ENCODE measurements around the gene ELAC2. TPM values are rescaled to one million over a fixed set of nuclear protein-coding genes. Genes with fewer than 3 reads are reported as not detected.

Gene ELAC2
- total and polyA plus RNA-seq, 2 donors (not counting 1 experiment from before 2014, with no cell fraction given): 58.1 to 79.4 TPM

GRCh38 chr17:13003927-13004326 lies 13.9 kb downstream of the ELAC2 start:
- TF ChIP-seq, protein P1, sequence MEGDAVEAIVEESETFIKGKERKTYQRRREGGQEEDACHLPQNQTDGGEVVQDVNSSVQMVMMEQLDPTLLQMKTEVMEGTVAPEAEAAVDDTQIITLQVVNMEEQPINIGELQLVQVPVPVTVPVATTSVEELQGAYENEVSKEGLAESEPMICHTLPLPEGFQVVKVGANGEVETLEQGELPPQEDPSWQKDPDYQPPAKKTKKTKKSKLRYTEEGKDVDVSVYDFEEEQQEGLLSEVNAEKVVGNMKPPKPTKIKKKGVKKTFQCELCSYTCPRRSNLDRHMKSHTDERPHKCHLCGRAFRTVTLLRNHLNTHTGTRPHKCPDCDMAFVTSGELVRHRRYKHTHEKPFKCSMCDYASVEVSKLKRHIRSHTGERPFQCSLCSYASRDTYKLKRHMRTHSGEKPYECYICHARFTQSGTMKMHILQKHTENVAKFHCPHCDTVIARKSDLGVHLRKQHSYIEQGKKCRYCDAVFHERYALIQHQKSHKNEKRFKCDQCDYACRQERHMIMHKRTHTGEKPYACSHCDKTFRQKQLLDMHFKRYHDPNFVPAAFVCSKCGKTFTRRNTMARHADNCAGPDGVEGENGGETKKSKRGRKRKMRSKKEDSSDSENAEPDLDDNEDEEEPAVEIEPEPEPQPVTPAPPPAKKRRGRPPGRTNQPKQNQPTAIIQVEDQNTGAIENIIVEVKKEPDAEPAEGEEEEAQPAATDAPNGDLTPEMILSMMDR (IDR thresholded peaks at IDR 0.05): no peak
- TF ChIP-seq EZH2 (IDR thresholded peaks at IDR 0.05; ENCODE audit: borderline replicate concordance, insufficient read depth, low read depth, low read length, poor library complexity, severe bottlenecking): no peak
- no peak for DNase-seq
- Histone ChIP-seq H3K4me1 (ENCODE audit: control insufficient read depth in 2 of 2, insufficient read depth in 2 of 2, low read length in 2 of 2) (no peaks in the 10 kb centered on the region), H3K36me3 (replicated peaks in 1 of 2; ENCODE audit: control extremely low read depth in 1 of 2, control insufficient read depth in 1 of 2, extremely low read depth in 1 of 2, insufficient read depth in 2 of 2, low read length in 1 of 2) (peaks cover 4 to 72% of the 10 kb centered on the region in 2 experiments), H3K9me3 (ENCODE audit: control extremely low read depth in 1 of 3, control insufficient read depth in 2 of 3, insufficient read depth in 1 of 3, low read length in 2 of 3) (no peaks in the 10 kb centered on the region), H3K9ac (ENCODE audit: low read length) (no peak overlapping the region), H3K4me2 (replicated peaks; ENCODE audit: low read depth, low read length, poor library complexity, severe bottlenecking) (no peak overlapping the region), H3K27ac (ENCODE audit: low read length in 2 of 2) (no peak overlapping the region), H4K20me1 (ENCODE audit: control insufficient read depth, insufficient read depth, low read length, poor library complexity, severe bottlenecking) (peaks cover 7% of the 10 kb centered on the region), H3K79me2 (ENCODE audit: control insufficient read depth, insufficient read depth, low read length) (peaks cover 6% of the 10 kb centered on the region), H2AFZ (ENCODE audit: insufficient read depth, low read depth, low read length, poor library complexity, severe bottlenecking) (no peak overlapping the region), H3K27me3 (replicated peaks in 1 of 4; ENCODE audit: control extremely low read depth in 1 of 4, control insufficient read depth in 3 of 4, insufficient read depth in 4 of 4, low read length in 3 of 4) (no peaks in the 10 kb centered on the region), H3K4me3 (ENCODE audit: control extremely low read depth in 1 of 5, extremely low read depth in 1 of 5, insufficient read depth in 1 of 5, low read depth in 2 of 5, low read length in 4 of 5) (no peak overlapping the region)
- no peak overlapping the region for H3K27ac Mint-ChIP-seq
- H3K4me1 Mint-ChIP-seq: no peaks in the 10 kb centered on the region
- no peaks in the 10 kb centered on the region for H3K27me3 Mint-ChIP-seq
- WGBS (ENCODE audit: insufficient coverage): 72% methylated on average over 2 of the region's 6 CpGs
- intact Hi-C loops (cut with micrococcal nuclease): loop anchor here (1.0 to 5.0 kb wide), 3 partner anchors 76 to 823 kb away; no protein-coding TSS in a partner anchor
- no peaks in the 10 kb centered on the region for H3K9me3 Mint-ChIP-seq (ENCODE audit: insufficient read depth)
- no peak for ATAC-seq (ENCODE audit: low read depth)
- H3K4me3 Mint-ChIP-seq: no peak overlapping the region
- CTCF ChIA-PET: interaction anchor here (1.2 to 6.7 kb wide), 15 partner anchors 11 to 823 kb away, joined by 3 to 41 read pairs (median 7); partner anchors contain the start of genes ARHGAP44 and ELAC2
- POLR2A ChIA-PET: interaction anchor here (1.5 kb wide), 1 partner anchor 14 kb away, joined by 3 read pairs; the partner anchor contains the start of gene ELAC2

GRCh38 chr17:13003454-13003851 lies 14.4 kb downstream of the ELAC2 start:
- ATAC-seq (ENCODE audit: low read depth) (peak; percentile 21), DNase-seq (no peak)
- Mint-ChIP-seq H3K27ac (no peak overlapping the region), H3K4me1 (no peaks in the 10 kb centered on the region), H3K27me3 (no peaks in the 10 kb centered on the region), H3K9me3 (ENCODE audit: insufficient read depth) (no peaks in the 10 kb centered on the region), H3K4me3 (no peak overlapping the region)
- no peaks in the 10 kb centered on the region for H3K27me3 ChIP-seq (replicated peaks in 1 of 4; ENCODE audit: control extremely low read depth in 1 of 4, control insufficient read depth in 3 of 4, insufficient read depth in 4 of 4, low read length in 3 of 4)
- no peaks in the 10 kb centered on the region for H3K4me1 ChIP-seq (ENCODE audit: control insufficient read depth in 2 of 2, insufficient read depth in 2 of 2, low read length in 2 of 2)
- intact Hi-C loops (cut with micrococcal nuclease): loop anchor here (1.0 to 5.0 kb wide), 3 partner anchors 75 to 823 kb away; no protein-coding TSS in a partner anchor
- H3K36me3 ChIP-seq (replicated peaks in 1 of 2; ENCODE audit: control extremely low read depth in 1 of 2, control insufficient read depth in 1 of 2, extremely low read depth in 1 of 2, insufficient read depth in 2 of 2, low read length in 1 of 2): peaks cover 4 to 73% of the 10 kb centered on the region in 2 experiments
- H2AFZ ChIP-seq (ENCODE audit: insufficient read depth, low read depth, low read length, poor library complexity, severe bottlenecking): no peak overlapping the region
- H3K9me3 ChIP-seq (ENCODE audit: control extremely low read depth in 1 of 3, control insufficient read depth in 2 of 3, insufficient read depth in 1 of 3, low read length in 2 of 3): no peaks in the 10 kb centered on the region
- WGBS (ENCODE audit: insufficient coverage): 94% methylated on average over 9 of the region's 9 CpGs
- ChIA-PET POLR2A (interaction anchor here (1.5 kb wide), 1 partner anchor 14 kb away, joined by 3 read pairs; the partner anchor contains the start of gene ELAC2), CTCF (interaction anchor here (1.1 to 6.7 kb wide), 15 partner anchors 11 to 822 kb away, joined by 3 to 41 read pairs (median 7); partner anchors contain the start of genes ARHGAP44 and ELAC2)
- TF ChIP-seq EZH2 (IDR thresholded peaks at IDR 0.05; ENCODE audit: borderline replicate concordance, insufficient read depth, low read depth, low read length, poor library complexity, severe bottlenecking): no peak
- TF ChIP-seq, protein P1 (IDR thresholded peaks at IDR 0.05): peak; percentile 76
- H3K9ac ChIP-seq (ENCODE audit: low read length): no peak overlapping the region
- peaks cover 7% of the 10 kb centered on the region for H4K20me1 ChIP-seq (ENCODE audit: control insufficient read depth, insufficient read depth, low read length, poor library complexity, severe bottlenecking)
- H3K27ac ChIP-seq (ENCODE audit: low read length in 2 of 2): no peak overlapping the region
- H3K79me2 ChIP-seq (ENCODE audit: control insufficient read depth, insufficient read depth, low read length): peaks cover 6% of the 10 kb centered on the region
- H3K4me2 ChIP-seq (replicated peaks; ENCODE audit: low read depth, low read length, poor library complexity, severe bottlenecking): no peak overlapping the region
- H3K4me3 ChIP-seq (ENCODE audit: control extremely low read depth in 1 of 5, extremely low read depth in 1 of 5, insufficient read depth in 1 of 5, low read depth in 2 of 5, low read length in 4 of 5): no peak overlapping the region

Measured in B cell (primary cell).